HK-2 (cell line): ENCODE measurements around the gene CDH4.

Source experiments
- DNase-seq: peaks from one replicate; pipeline ENCODE4 v3.0.0-alpha.2; 2018; ENCODE audit not compliant: unreplicated experiment

CDH4 gene

GRCh38 chr20:61817575-61817974 is 565.5 kb downstream of the CDH4 start:
- no peak for DNase-seq

GRCh38 chr20:61818746-61819573 is 566.9 kb downstream of the CDH4 start:
- DNase-seq = no peak

GRCh38 chr20:61819574-61819846 is 567.4 kb downstream of the CDH4 start:
- DNase-seq = no peak

DNA sequence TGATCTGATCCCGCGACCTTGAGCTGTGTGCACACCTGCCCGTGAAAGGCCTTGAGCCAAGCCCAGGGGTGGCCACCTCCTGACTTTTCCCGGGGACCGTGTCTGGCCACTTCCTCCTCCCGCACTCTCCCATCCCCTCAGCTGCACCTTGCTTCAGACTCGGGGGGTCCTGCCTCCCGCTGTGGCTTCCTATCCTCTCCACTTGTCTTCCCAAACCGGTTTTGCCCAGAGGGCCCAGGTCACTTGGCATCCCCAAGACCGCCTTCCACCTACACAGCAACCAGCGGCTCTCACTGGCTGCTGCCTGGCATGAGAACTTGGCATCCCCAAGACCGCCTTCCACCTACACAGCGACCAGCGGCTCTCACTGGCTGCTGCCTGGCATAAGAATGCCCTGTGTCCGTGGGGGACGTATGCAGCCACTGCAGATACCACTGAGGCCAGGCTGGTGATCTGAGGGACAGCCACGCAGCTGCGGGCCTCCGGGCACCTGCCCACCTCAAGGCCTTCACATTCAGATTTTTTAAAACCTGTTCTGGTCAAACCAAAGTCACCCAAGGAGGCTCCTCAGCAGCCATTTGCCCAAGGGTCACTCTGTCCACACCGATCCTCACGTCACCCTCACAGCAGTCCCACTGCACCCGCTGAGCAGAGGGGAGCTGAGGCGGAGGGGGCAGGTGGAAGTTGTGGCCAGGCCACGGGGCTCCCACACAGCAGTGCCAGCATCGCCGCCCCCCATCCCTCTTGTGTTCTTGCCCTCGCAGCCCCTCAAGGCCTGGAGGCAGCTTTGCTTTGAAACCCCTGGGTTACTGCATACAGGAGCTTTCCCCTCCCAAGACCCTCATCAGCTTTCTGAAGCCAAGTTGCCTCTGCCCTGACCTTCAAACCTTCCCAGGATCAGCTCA is 568.1 kb downstream of the CDH4 start:
- DNase-seq = no peak

GRCh38 chr20:61821735-61822134 is 569.7 kb downstream of the CDH4 start:
- DNase-seq = no peak

GRCh38 chr20:61822396-61822795 is 570.3 kb downstream of the CDH4 start:
- no peak for DNase-seq

DNA sequence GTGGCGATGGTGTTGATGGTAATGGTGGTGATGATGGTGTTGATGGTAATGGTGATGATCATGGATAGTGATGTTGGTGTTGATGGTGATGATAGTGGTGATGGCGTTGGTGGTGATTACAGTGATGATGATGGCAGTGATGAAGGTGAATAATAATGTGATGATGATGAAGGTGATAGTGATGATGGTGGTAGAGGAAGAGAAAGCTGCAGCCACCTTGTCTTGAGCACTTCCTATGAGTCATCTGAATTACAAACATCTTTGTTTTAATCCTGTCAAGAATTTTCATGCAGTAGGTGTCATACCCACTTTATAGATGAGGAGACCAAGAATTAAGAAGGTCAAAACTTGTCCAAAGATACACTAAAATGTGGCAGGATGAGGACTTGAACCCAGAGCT is 571.2 kb downstream of the CDH4 start:
- no peak for DNase-seq

- no peak for DNase-seq
These were observed 576.8 kb downstream of the CDH4 start for GRCh38 chr20:61828891-61829290.

- DNase-seq = no peak
These were observed 577.5 kb downstream of the CDH4 start for GRCh38 chr20:61829526-61829925.

DNA sequence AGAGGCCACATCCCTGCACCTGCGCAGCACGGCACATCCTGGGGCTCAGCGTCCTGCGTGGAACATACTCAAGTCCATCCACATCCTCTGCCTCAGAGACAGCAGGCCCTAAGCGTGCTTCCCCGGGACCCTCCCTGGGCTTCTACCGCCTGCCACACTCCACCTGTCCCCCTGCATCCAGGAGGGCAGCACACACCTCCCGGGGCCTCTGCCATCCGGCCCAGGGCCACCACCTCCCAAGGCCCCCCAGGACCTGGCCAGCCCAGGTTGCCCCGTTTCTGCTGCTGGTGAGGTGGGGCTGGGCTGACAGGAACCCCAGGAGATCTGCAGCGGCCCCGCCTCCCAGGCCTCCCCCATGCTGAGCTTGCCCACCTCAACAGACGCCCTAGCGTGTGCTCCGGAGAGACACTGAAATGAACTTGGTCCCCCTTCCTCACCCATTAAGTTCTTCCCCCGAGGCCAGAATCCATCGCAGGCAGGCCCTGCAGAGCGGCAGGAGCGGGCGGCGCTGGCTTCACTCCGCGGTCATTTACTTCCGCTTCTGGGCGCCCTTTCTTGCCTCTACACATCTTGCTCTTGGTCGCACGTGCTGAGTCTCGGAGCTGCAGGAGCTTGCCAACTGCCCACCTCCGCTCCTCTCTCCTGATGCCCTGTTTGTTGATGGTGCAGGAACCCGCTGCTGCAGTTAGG is 578.3 kb downstream of the CDH4 start:
- DNase-seq = no peak

GRCh38 chr20:61830991-61831390 is 578.9 kb downstream of the CDH4 start:
- no peak for DNase-seq

DNA sequence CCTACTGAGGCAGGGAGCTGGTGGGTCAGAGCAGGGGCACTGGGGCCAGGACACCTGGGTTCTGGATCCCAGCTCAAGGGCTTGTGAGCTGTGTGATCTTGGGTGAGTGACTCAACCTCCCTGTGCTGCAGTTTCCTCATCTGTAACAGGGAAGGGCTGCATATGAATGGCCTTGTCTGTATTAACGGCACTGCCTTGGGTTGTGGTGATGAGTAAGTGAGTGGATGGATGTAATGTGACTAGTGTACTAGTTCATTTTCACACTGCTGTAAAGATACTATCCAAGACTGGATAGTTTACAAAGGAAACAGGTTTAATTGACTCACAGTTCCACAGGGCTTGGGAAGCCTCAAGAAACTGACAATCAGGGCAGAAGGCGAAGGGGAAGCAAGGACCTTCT is 580.1 kb downstream of the CDH4 start:
- DNase-seq = no peak

GRCh38 chr20:61833807-61834610 is 581.9 kb downstream of the CDH4 start:
- DNase-seq = no peak

GRCh38 chr20:61835301-61835700 is 583.2 kb downstream of the CDH4 start:
- peak; percentile 6 for DNase-seq

- no peak for DNase-seq
These were observed 583.8 kb downstream of the CDH4 start for GRCh38 chr20:61835791-61836350.

DNA sequence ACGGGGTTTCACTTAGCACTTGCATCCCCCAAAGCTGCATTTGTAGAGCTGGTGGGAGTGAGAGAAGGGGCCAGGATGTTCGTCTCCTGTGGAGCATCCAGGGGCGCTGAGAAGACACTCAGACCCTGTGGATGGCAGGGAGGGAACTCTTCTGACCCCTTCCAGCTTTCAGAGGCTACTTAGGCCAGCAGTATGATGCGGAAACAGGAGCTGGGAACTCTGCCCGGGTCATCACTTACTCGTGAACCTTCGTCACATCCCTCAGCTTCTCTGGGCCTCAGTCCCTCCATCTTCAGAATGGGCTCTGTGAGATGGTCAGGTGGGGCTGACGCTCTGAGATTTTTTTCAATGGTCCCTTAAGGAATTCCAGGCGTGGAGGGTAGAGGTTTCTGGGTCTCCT is 585.1 kb downstream of the CDH4 start:
- DNase-seq = no peak

GRCh38 chr20:61839223-61839911 is 587.3 kb downstream of the CDH4 start:
- DNase-seq = no peak

DNA sequence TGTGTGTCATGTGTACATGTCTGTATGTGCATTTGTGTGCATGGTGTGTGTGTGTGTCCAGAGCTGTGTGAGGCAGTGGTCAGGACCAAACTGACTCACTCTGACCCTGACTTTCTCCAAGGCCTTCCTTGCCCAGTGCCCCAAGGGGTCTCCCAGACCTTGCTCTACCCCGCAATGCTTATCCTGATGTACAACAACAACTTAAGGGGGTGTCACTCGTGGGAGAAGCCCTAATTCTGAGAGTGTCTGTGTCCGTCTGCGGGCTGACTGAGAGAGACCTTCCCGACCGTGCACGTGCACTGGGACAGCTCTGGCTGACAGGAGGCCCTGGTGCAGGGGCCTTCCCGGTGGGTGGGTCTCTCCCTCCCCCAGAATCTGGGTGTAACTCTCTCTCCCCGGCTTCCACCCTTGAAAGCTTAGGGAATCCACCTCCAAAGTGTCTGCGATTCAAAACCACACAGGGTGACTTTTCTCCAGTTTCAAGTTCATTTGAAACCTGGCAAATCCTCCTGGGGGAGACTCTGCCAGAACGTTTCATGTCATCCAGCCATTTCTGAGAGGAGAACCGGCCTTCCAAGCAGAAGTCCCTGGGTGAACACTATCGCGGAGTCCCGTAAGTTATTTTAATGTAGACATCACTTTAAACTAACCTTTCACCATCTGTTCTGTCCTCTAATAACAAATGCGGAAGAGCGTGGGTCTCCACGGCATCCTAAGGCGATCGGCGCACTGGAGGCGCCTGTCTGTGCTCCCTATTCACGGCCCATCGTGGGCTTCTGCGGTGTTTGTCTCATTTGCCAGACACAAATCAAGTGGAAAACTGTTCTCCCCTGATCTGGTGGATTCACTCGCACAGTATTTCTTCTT is 588.1 kb downstream of the CDH4 start:
- no peak for DNase-seq

GRCh38 chr20:61840779-61841455 is 588.9 kb downstream of the CDH4 start:
- DNase-seq = no peak
